Left lobe of liver (tissue), 1 donor: ENCODE measurements around the gene ANOS1. TPM values are rescaled to one million over a fixed set of nuclear protein-coding genes. Genes with fewer than 3 reads are reported as not detected.

Experiments
- total RNA-seq: library from RNA; stranded (reverse); gene quantifications from one replicate; pipeline ENCODE4 v1.2.1, GENCODE V29; 2021
- donor health status: DM: no; HTN: yes; CAD: no.

The ANOS1 gene
- total RNA-seq, 1 donor from 2014 or later, result 0.25 TPM

Other genes starting within 250 kb of the ANOS1 start
- gene FAM9A, start 69.2 kb upstream of the ANOS1 start, total RNA-seq, result not detected